Activated naive CD8-positive, alpha-beta T cell treated with anti-CD3 and anti-CD28 coated beads for 36 hours (primary cell): ENCODE results near the gene BMERB1. TPM values are rescaled to one million over a fixed set of nuclear protein-coding genes. Genes with fewer than 3 reads are reported as not detected.
"Not testable (repeated sequence)": the region's sequence is repeated elsewhere in the genome, so short reads cannot be mapped to it uniquely, and the experiment has no call there.

Experiments used
- DNase-seq: peaks from one replicate; pipeline ENCODE4 v3.0.0; 2021
- H3K27ac Mint-ChIP-seq: one replicate; pipeline ENCODE4 v1.8.0; 2022; ENCODE audit warnings: mild to moderate bottlenecking, moderate library complexity, mixed read lengths
- H3K27me3 Mint-ChIP-seq: one replicate; pipeline ENCODE4 v1.8.0; 2022; ENCODE audit warnings: mild to moderate bottlenecking, mixed read lengths
- H3K36me3 Mint-ChIP-seq: one replicate; pipeline ENCODE4 v1.8.0; 2021; ENCODE audit warnings: mild to moderate bottlenecking, mixed read lengths
- H3K4me1 Mint-ChIP-seq: one replicate; pipeline ENCODE4 v1.8.0; 2021; ENCODE audit warnings: mixed read lengths
- H3K4me3 Mint-ChIP-seq: one replicate; pipeline ENCODE4 v1.8.0; 2022; ENCODE audit warnings: mild to moderate bottlenecking, moderate library complexity, mixed read lengths
- H3K9me3 Mint-ChIP-seq: one replicate; pipeline ENCODE4 v1.8.0; 2022; ENCODE audit warnings: mixed read lengths
- total RNA-seq, 2 experiments: library from RNA; stranded (reverse); gene quantifications; one replicate each; pipeline ENCODE4 v1.2.3, GENCODE V29; 2021

Gene BMERB1
- total RNA-seq, 2 experiments from 2014 or later, result 19.9 to 24.8 TPM

DNA sequence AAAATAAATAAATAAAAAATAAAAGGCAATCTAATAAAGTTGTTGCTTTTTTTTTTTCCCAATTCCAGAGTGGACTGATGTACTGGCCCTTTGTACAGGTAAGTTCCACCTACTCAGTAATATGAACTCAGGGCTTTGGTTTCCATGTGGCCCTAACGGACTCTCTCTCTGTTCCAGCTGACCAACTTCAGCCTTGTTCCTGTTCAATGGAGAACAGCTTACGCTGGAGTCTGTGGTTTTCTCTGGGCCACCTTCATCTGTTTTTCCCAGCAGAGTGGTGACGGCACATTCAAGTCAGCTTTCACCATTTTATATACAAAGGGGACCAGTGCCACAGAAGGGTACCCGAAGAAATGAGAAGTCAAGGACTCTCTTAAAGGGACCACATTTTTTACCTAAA is 26.6 kb upstream of the BMERB1 start:
- H3K27ac Mint-ChIP-seq, DNase-seq, H3K36me3 Mint-ChIP-seq, H3K4me3 Mint-ChIP-seq, H3K4me1 Mint-ChIP-seq, H3K9me3 Mint-ChIP-seq, H3K27me3 Mint-ChIP-seq: not testable (repeated sequence)

DNA sequence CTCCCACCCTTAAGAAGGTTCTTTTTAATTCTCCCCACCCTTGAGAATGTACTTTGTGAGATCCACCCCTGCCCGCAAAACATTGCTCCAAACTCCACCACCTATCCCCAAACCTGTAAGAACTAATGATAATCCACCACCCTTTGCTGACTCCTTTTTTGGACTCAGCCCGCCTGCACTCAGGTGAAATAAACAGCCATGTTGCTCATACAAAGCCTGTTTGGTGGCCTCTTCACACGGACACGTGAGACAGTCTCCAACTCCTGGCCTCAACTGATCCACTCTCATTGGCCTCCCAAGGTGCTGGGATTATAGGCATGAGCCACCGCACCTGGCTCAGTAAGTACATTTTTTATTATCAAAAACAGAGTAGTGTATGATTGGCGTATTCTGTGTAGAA is 24.9 kb upstream of the BMERB1 start:
- H3K4me3 Mint-ChIP-seq, H3K27ac Mint-ChIP-seq, H3K9me3 Mint-ChIP-seq, H3K36me3 Mint-ChIP-seq, H3K4me1 Mint-ChIP-seq, H3K27me3 Mint-ChIP-seq, DNase-seq: not testable (repeated sequence)

DNA sequence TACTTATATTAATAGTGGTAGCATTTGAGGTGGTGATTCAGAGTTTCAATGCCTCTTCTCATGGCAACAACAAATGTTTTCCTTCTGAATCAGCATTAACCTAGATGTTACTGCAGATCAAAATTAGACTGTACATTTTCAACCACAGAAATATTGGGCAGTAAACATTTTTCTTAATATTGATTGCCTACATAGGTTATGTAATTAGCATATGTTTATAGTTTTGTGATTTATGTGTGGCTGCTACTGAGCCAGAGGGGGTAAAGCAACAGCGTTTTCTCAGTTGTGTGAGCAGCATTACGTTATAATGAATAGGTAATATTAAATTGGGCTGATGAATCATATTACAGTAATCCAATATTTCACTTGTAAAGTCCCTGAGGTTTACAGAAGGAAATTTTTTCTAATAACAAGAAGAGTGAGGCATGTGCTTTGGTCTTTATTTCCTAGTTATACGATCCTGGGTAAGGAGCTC is 18.8 kb upstream of the BMERB1 start:
- Mint-ChIP-seq H3K36me3 (no peaks in the 10 kb centered on the region), H3K4me1 (no peaks in the 10 kb centered on the region), H3K27ac (no peak overlapping the region), H3K27me3 (peaks cover 10% of the 10 kb centered on the region), H3K9me3 (no peaks in the 10 kb centered on the region), H3K4me3 (no peak overlapping the region)
- no peak for DNase-seq

DNA sequence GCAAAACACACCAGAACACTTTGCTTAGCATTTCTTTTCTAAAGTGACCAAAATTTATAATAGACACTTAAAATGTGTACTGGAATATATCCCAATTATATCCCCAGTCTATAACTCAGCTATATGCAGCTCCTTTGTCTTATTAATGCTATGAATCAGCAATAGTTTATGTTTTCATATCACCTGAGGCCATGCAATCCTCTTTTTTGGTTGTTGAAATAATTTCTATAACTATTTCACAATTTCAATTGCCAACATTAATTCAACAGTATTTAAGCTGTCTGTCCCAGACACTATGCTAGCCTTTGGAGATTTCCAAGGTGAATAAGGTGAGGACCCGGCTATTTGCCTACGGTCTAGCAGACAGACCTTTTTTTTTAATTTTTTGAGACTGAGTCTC is 17.2 kb upstream of the BMERB1 start:
- no peak overlapping the region for H3K4me3 Mint-ChIP-seq
- no peaks in the 10 kb centered on the region for H3K4me1 Mint-ChIP-seq
- DNase-seq, result no peak
- peaks cover 13% of the 10 kb centered on the region for H3K27me3 Mint-ChIP-seq
- H3K27ac Mint-ChIP-seq, result no peak overlapping the region
- no peaks in the 10 kb centered on the region for H3K36me3 Mint-ChIP-seq
- H3K9me3 Mint-ChIP-seq, result no peaks in the 10 kb centered on the region

DNA sequence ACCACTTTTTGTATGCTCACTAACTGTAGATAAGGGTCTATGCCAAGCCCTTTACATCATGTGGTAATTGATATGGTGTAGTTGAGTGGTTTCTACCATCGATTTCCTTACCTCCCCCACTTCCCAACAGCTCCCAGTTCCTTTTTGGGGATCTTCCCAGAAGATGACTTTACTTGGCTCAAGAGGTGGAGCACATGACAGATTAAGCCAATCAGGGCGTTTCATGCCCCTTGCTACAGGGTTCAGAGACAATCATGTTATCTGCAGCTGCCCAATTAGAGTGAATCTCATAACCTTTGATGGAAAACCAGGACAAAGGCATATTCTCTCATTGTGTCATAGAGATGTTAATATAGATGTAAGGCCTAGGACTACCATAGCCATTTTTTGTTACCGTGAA is 16.2 kb upstream of the BMERB1 start:
- DNase-seq, result no peak
- Mint-ChIP-seq H3K27ac (no peak overlapping the region), H3K9me3 (no peaks in the 10 kb centered on the region), H3K4me1 (no peaks in the 10 kb centered on the region), H3K27me3 (peaks cover 18% of the 10 kb centered on the region), H3K4me3 (no peak overlapping the region), H3K36me3 (no peaks in the 10 kb centered on the region)

DNA sequence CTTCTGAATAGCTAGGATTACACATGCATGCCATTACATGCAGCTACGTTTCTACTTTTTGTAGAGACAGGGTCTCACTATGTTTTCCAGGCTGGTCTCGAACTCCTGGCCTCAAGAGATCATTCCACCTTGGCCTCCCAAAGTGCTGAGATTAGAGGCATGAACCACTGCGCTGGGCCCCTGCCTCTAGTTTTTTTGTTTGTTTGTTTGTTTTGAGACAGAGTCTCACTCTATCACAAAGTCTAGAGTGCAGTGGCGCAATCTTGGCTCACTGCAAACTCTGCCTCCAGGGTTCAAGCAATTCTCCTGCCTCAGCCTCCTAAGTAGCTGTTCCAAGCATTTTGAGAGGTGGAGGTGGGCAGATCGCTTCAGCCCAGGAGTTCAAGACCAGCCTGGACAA is 12.7 kb upstream of the BMERB1 start:
- H3K4me1 Mint-ChIP-seq, H3K9me3 Mint-ChIP-seq, H3K4me3 Mint-ChIP-seq, H3K27ac Mint-ChIP-seq, DNase-seq, H3K36me3 Mint-ChIP-seq: not testable (repeated sequence)
- peaks cover 17% of the 10 kb centered on the region for H3K27me3 Mint-ChIP-seq

DNA sequence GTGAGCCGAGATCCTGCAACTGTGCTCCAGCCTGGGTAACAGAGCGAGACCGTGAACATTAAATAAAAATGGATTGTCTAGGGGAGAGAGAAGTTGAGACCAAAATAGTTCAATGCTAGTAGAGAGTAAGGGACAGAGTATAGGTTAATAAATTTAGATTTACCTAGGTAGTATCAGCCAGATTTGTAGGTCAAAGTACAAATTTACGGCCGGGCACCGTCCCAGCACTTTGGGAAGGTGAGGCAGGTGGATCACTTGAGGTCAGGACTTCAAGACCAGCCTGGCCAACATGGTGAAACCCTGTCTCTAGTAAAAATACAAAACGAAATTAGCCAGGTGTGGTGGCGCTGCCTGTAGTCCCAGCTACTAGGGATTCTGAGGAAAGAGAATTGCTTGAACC is 12.2 kb upstream of the BMERB1 start:
- H3K27me3 Mint-ChIP-seq, result peaks cover 15% of the 10 kb centered on the region

DNA sequence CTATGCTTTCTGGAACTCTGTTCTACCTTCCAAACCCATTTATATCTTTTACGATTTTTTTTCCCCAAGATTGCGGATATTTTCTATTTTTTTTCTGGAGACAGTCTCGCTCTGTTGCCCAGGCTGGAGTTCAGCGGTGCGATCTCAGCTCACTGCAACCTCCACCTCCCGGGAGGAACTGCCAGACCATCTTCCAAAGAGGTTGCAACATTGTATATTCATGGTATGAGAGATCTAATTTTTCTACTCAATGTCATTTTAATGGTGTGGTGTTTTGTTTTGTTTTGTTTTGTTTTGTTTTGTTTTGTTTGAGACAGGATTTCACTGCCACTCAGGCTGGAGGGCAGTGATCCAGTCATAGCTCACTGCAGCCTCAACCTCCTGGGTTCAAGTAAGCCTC is 8.5 kb upstream of the BMERB1 start:
- H3K36me3 Mint-ChIP-seq, result no peaks in the 10 kb centered on the region
- DNase-seq, result no peak
- H3K27ac Mint-ChIP-seq, result no peak overlapping the region
- H3K9me3 Mint-ChIP-seq, result no peaks in the 10 kb centered on the region
- H3K27me3 Mint-ChIP-seq, result peaks cover 12% of the 10 kb centered on the region
- H3K4me1 Mint-ChIP-seq, result peaks cover 3% of the 10 kb centered on the region
- H3K4me3 Mint-ChIP-seq, result no peak overlapping the region

More for the DNA sequence above, 12.2 kb upstream of the BMERB1 start:
- Mint-ChIP-seq H3K4me1 (no peaks in the 10 kb centered on the region), H3K4me3 (no peak overlapping the region), H3K9me3 (no peaks in the 10 kb centered on the region), H3K36me3 (no peaks in the 10 kb centered on the region), H3K27ac (no peak overlapping the region)
- DNase-seq, result no peak

DNA sequence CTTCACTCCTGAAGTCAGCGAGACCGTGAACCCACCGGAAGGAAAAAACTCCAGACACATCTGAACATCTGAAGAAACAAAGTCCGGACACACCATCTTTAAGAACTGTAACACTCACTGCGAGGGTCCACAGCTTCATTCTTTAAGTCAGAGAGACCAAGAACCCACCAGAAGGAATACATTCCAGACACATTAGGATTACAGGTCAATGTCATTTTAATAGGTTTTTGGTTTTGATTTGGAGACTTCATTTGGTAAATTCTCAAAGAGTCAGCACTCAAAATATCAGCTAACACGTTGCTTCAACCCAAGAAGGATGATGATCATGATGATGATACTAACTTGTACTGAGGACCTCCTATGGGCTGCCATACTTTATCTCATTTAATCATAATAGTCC is 7.6 kb upstream of the BMERB1 start:
- Mint-ChIP-seq H3K27ac (no peak overlapping the region), H3K27me3 (peaks cover 9% of the 10 kb centered on the region), H3K4me3 (no peak overlapping the region), H3K9me3 (no peaks in the 10 kb centered on the region), H3K36me3 (no peaks in the 10 kb centered on the region), H3K4me1 (peaks cover 3% of the 10 kb centered on the region)
- DNase-seq, result no peak

DNA sequence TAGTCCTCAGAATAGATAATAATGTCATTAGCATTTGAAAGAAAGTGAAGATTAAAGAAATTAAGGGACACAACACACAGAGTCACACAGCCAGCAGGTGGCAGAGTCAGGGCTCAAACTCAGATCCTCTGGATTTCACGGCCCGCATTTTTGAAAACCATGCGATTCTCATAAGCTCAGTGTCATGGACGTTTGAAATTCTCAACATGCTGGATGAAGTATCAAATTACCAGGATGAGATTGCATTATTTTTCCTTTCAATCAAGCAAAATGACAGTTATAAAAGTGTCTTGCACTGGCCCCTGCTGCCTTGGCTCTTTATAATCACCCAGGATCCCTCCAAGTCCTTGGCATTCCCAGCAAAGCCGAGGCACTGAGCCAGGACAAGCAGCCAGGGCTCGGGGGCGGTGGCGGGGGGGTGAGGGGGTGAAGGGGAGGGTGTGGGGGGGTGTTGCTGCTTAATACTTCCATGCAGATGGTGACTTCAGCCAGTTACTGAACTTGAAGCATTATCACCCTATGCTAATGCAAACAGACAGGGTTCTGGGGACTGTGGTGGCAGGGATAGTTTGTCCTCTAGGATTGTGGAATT is 6.6 kb upstream of the BMERB1 start:
- no peak overlapping the region for H3K27ac Mint-ChIP-seq

DNA sequence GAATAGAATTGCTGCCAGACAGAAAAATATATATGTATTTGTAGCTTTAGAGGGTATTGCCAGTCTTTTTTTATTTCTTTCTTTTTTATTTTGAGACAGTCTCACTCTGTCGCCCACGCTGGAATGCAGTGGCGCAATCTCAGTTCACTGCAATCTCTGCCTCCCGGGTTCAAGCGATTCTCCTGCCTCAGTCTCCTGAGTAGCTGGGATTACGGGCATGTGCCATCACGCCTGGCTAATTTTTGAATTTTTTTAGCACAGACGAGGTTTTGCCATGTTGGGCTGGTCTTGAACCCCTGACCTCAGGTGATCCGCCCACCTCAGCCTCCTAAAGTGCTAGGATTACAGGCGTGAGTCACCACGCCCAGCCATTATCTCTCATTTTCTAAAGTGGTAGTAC is 3.5 kb upstream of the BMERB1 start:
- H3K4me3 Mint-ChIP-seq, DNase-seq, H3K9me3 Mint-ChIP-seq, H3K27ac Mint-ChIP-seq, H3K36me3 Mint-ChIP-seq: not testable (repeated sequence)
- Mint-ChIP-seq H3K27me3 (peaks cover 16% of the 10 kb centered on the region), H3K4me1 (peaks cover 11% of the 10 kb centered on the region)

More for the DNA sequence above, 6.6 kb upstream of the BMERB1 start:
- peak; percentile 45 for DNase-seq
- H3K27me3 Mint-ChIP-seq, result peaks cover 5% of the 10 kb centered on the region
- H3K9me3 Mint-ChIP-seq, result no peaks in the 10 kb centered on the region
- no peaks in the 10 kb centered on the region for H3K36me3 Mint-ChIP-seq
- H3K4me1 Mint-ChIP-seq, result peaks cover 3% of the 10 kb centered on the region
- H3K4me3 Mint-ChIP-seq, result no peak overlapping the region

DNA sequence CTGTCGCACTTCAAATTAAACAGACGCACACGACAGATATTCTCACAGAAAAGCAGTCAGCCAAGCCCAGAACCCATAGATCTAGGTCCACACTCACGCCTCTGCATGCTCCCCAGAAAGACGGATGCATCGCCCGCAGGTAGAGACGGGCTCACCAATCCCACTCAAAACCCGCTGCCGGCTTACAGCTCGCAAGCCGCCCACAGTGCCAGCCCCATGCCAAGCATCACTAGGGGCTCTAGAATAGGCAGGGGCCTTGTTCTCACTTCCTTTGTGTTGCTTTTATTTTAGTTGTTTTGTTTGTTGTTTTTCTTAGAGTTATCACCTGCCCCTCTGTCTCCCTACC is 336 bp upstream of the BMERB1 start:
- H3K36me3 Mint-ChIP-seq, result no peaks in the 10 kb centered on the region
- no peaks in the 10 kb centered on the region for H3K9me3 Mint-ChIP-seq
- peaks cover 23% of the 10 kb centered on the region for H3K27me3 Mint-ChIP-seq
- no peak for DNase-seq
- no peak overlapping the region for H3K27ac Mint-ChIP-seq
- H3K4me3 Mint-ChIP-seq, result peak overlapping the region; percentile 87
- H3K4me1 Mint-ChIP-seq, result peaks cover 10% of the 10 kb centered on the region

DNA sequence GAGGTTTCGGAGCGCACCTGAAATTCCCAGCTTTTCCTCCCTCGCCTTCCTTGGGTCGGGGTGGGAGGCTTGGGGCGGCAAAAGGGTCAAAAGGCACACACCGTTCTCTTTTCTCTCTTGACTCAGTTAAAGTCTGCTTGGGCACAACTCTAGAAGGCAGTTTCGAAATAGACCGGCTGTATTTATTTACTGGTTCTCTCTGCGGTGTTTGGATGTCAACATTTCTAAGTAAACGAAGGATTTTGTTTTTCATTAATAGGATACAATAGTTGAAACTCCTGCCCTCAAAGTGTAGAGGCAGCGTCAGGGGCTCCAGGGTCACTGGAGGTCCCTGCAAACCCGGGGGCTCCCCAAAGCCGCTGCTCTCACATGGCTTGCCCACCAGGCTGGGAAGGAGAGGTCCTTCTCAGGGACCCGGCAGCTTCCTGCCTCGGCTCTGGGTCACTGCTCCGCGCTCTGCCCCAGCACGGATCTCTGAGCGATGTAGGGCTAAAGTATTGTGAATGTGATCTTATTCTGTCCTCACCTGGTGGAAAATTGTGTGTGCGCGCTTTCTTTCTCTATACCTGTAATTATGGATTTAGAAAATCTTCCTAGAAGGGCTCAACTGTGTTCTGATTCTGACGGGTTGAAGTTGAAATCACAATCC is 952 bp downstream of the BMERB1 start:
- H3K27me3 Mint-ChIP-seq, result peaks cover 23% of the 10 kb centered on the region
- H3K9me3 Mint-ChIP-seq, result no peaks in the 10 kb centered on the region
- peaks cover 15% of the 10 kb centered on the region for H3K4me1 Mint-ChIP-seq
- H3K4me3 Mint-ChIP-seq, result peak overlapping the region; percentile 87
- H3K27ac Mint-ChIP-seq, result no peak overlapping the region
- H3K36me3 Mint-ChIP-seq, result no peaks in the 10 kb centered on the region
- DNase-seq, result peak; percentile 4

DNA sequence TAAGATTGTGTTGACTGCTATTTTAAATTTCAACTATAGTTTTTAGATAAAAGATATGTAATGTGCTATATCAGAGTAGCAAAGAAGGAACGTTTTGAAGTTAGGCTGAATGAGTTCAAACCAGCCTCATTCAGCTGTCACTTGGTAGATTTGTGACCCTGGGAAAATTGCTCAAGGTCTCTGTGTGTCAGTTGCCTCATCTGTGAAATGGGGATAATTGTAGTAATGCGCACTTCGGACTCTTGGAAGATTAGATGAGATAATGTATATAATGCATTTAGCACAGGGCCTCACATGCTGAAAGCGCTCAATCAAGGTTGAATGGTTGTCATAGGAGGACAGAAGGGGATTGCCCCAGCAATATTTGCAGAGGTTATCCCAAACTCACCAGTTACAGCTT is 4.7 kb downstream of the BMERB1 start:
- Mint-ChIP-seq H3K36me3 (no peaks in the 10 kb centered on the region), H3K27me3 (peaks cover 20% of the 10 kb centered on the region), H3K9me3 (no peaks in the 10 kb centered on the region), H3K4me1 (peaks cover 15% of the 10 kb centered on the region), H3K4me3 (no peak overlapping the region), H3K27ac (peak overlapping the region; percentile 20)
- no peak for DNase-seq

DNA sequence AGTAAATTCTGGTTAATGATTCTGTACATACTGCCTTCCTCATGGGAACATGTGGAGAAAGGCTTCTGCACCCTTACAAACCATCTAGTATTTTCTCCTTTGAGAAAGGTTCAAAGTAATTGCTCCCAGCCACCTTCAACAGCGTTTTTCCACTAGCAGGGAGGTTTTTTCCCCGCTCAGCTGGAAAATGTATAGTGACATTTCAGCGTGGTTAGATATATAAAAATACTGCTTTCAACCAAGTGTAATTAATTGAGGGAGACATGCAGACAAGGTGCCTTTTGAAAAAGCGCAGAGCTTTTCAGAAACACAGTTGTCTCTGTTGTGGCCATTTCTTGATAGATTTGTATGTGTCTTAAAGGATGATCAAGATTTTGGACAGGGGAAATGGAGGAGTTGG is 5.1 kb downstream of the BMERB1 start:
- Mint-ChIP-seq H3K27me3 (peaks cover 17% of the 10 kb centered on the region), H3K27ac (peak overlapping the region; percentile 18), H3K36me3 (peaks cover 3% of the 10 kb centered on the region), H3K9me3 (no peaks in the 10 kb centered on the region), H3K4me1 (peaks cover 15% of the 10 kb centered on the region), H3K4me3 (no peak overlapping the region)
- DNase-seq, result no peak

DNA sequence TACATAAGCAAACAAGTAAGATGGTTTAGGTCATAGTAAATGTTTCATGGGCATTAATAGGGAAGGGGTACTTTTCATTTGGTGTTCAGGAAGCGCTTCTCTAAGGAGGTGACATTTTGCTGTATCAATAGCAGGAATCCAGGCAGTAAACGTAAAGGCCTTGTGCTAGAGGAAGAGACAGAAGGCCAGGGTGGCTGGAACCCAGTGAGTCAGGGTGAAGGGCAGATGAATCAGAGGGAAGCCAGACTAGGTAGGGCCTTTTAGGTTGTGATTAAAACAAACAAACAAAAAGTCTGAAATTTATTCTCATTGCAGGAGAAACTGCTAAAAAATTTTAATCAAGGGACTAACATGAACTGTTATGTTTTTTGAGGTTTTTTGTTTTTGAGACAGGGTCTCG is 6.5 kb downstream of the BMERB1 start:
- Mint-ChIP-seq H3K4me1 (peaks cover 6% of the 10 kb centered on the region), H3K4me3 (no peak overlapping the region), H3K9me3 (peaks cover 8% of the 10 kb centered on the region), H3K36me3 (peaks cover 5% of the 10 kb centered on the region), H3K27me3 (peaks cover 8% of the 10 kb centered on the region), H3K27ac (no peak overlapping the region)
- DNase-seq, result no peak
